HG02970 (cell line): ENCODE measurements around the gene SLCO4A1.

Experiments
- ATAC-seq: cut with Tn5 transposase; IDR thresholded peaks from one replicate; pipeline ENCODE4 v1.9.1; 2021; ENCODE audit warnings: mild to moderate bottlenecking, moderate library complexity, moderate number of reproducible peaks; ENCODE audit not compliant: unreplicated experiment, low FRiP score

Gene SLCO4A1

GRCh38 chr20:62636446-62636845 is 5.9 kb upstream of the SLCO4A1 start:
- no peak for ATAC-seq

DNA sequence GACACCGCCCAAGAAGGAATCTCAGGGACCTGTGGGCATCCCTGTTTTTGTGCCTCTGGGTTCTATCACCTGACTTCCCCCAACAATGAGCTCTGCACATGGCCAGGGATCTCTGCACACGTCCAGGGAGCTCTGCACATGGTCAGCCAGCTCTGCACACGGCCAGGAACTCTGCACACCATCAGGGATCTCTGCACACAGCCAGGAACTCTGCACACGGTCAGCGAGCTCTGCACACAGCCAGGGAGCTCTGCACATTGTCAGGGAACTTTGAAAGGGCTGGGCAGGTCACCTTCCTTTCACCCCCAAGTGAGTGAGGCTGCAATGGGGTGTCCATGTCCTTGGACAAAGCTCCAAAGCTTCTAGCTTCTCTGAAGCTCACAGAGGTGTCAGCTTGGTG is 5.2 kb upstream of the SLCO4A1 start:
- no peak for ATAC-seq

DNA sequence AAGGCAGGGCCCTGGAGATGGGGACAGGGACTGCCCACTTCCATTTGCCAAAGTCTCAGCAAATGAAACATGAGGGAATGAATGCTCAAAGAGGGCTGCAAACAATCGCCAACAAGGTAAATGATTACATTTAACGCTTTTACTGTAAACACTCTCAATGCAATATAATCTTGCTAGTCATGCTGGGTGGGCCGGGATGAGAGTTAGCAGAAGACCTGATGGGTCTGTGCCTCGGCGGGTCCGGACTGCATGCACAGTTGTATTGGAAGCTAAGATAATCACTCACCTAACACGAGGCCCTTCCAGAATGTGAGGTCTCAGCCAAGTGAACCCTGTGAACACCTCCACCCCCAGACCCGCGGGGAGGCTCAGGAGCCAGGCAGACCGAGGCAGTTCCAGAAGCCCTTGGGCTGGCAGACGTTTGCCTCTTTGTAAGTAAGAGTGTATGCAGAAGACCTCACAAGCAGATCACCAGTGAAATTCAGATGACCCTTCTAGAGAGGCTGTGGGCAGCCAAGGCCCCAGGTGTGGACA is 4.7 kb upstream of the SLCO4A1 start:
- ATAC-seq, result no peak

DNA sequence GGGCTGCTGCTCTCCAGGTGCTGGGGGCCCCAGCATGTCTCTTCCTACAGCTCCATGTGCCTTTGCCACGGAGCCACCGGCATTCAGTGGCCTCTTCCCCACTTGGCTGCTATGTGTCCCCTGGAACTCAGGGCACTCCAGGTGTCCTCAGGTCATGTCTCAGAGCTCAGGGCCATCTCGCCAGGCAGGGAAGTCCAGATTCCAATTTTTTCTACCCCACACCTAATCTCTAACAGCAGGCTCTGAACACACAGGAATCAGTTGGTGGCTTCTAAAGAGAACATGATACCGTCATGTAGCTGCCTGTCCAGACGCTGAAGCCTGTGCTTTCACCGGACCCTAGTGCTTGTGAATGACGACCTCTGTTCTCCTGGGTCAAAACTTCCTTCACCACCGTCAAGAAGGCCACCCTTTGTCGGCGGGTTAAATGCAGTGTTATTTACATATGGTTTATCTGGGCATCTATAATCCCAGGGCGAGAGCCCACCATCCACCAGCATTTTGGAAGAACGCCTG is 4.2 kb upstream of the SLCO4A1 start:
- ATAC-seq, result no peak

GRCh38 chr20:62638679-62639406 is 3.5 kb upstream of the SLCO4A1 start:
- no peak for ATAC-seq

DNA sequence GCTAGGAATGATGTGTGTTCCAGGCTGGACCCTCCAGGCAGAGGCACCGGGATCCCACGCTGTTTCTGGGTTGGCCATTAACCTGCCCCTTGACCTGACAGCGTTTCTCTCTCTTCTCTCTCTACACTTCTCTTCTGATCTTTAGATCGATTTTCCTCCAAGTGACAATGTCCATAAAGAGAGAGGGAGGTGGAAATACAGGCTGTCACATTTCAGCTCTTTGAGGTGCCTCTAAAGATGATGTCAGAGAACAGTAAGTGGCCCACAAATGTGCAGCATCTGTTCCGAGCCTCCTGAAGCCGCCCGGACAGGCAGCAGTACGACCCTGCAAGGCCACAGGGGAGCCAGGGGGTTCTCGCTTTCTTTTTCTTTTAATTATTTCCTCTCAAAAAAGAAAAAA is 2.5 kb upstream of the SLCO4A1 start:
- no peak for ATAC-seq

DNA sequence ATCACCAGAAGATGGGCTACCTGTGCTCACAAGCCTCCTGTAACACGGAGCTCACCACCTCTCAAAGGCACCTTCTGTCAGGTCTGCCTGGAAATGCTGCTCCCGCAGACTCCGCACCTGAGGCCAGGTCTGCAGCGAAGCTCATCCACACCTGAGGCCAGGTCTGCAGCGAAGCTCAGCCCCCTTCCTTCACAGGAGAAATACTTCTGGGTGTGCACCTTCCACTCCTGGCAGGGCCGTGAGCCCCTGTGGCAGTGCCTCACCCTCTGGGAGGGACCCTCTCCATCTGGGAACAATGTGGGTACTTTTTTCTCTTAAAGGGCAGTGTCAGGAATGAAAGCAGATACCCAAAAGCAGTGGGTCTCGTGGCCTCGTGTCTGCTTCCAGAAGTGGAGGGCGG is 1.4 kb upstream of the SLCO4A1 start:
- ATAC-seq, result no peak

GRCh38 chr20:62641321-62642050 is 817 bp upstream of the SLCO4A1 start:
- ATAC-seq, result no peak

GRCh38 chr20:62642666-62643520 is 590 bp downstream of the SLCO4A1 start:
- ATAC-seq, result peak; percentile 26

DNA sequence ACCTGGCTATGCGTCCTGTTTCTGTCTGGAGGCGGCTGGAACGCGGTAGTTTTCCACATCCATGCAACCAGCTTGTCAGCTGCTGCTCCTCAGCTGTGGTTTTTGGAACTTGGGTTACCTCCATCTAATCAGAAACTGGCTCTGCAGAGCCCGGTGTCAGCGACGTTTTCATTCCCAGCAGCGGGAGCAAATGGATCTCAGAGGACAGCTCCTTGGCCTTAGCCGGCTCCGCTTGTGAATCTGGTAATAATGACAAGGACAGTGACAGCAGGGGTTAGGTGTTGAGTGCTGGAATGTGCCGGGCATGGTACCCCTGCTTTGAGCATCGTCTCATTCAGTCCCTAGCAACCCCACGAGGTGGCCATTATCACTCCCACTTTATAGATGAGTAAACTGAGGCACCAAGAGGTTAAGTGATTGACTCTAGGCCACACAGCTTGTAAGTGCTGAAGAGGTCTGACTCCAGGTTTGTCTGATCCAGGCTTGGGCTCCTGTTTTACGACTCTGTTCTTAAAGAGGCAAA is 1.3 kb downstream of the SLCO4A1 start:
- ATAC-seq, result no peak

DNA sequence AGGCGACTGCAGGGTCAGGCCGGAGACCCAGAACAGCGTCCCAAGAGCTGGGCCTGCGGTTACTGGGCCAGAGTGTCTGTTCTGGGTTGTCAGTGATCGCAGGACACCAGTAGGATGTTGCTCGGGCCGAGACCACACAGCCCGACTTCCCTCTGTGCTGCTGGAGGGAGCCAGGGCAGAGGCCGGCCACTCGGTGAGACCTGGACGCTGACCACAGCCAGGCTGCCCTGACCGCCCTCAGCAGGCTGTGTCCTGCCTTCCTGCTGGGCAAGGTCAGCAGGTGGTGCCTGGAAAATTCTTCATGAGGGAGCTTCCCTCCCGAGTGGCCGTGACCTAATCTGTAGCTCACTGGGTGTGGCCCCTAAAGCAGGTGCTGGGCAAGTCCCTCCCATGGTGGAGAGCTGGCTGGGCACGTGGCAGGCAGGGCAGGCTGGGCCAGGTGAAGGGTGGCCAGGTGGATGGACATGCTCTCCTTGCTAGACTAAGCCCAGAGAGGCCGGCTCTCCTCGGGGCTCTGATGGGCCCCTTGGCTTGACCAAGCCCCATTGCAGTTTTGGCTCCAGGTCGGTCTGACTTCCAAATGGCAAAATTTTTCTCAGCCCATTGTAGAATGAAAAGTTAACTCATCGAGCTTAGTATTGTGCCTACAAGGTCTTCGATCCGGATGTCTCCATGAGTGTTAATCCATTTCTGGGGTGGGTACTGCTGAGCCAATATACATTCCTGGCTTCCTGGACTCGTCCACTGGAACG is 1.9 kb downstream of the SLCO4A1 start:
- ATAC-seq, result no peak

- no peak for ATAC-seq
These were observed 2.6 kb downstream of the SLCO4A1 start for GRCh38 chr20:62644802-62645496.

GRCh38 chr20:62645613-62646012 is 3.3 kb downstream of the SLCO4A1 start:
- no peak for ATAC-seq

- ATAC-seq, result no peak
These were observed 4.7 kb downstream of the SLCO4A1 start for GRCh38 chr20:62646851-62647520.

- no peak for ATAC-seq
These were observed 5.4 kb downstream of the SLCO4A1 start for GRCh38 chr20:62647521-62648317.

DNA sequence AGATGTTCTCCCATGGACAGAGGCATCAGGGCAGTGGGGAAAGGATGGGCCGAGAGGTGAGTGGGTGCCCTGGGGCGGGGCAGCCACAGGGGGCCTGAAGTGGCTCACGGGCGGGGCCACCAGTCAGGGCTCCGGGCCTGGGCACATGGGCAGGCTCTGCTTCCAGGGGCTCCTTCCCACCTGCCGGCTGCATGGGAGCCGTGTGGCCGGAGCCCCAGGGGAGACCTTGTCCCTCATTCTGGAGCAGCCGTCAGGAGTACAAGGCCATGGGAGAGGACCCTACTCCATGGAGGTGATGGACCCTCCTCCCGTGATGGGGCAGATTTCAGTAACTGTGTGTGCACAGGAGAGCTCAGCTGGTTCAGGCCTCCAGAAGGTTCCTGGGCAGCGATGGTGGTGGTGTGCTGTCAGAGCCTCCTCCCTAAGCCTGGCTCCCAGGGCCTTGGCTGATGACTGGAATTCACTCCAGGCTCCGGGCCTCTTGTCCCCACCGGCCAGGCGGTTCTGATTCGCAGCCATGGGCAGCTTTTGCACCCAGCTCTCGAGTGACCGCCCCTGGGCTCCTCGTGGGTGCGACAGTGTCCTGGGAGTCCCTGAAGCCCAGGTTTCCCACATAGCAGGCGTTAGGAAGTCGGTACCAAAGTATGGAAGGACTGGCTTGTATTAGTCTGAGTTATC is 6.2 kb downstream of the SLCO4A1 start:
- no peak for ATAC-seq

DNA sequence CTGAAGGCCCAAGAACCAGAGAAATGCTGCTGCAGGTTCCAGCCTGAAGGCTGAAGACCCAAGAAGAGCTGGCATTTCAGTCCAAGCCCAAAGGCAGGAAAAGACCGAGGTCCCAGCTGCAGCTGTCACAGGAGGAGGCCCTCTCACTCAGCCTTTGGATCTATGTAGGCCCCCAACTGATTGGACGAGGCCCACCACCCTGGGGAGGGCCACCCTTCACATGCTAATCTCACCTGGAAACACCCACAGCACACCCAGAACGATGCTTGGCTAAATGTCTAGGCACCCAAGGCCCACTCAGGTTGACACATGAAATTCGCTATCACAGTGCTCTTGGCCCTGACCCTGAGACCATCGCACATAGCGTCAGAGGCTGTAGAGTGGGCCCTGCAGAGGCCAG is 6.8 kb downstream of the SLCO4A1 start:
- ATAC-seq, result no peak
